Measurements from ENCODE around the gene TNIK.

GRCh38 chr3:171088964-171089754, 371.0 kb downstream of the TNIK start:
- TF ChIP-seq CTCF (IDR thresholded peaks at IDR 0.05) (no peak), POLR2A (IDR thresholded peaks at IDR 0.05) (no peak), POLR2AphosphoS5 (IDR thresholded peaks at IDR 0.05) (no peak), EP300 (IDR thresholded peaks at IDR 0.05; ENCODE audit: low read depth) (no peak)
